HEK293 (cell line): ENCODE measurements around the gene ACAN.

Experiments used
- CTCF ChIP-seq: fragments of 450-650 bp; formaldehyde crosslinking; IDR thresholded peaks from 2 replicates; pipeline ENCODE4 v1.5.1; 2016; ENCODE audit warnings: missing biosample characterization, missing genetic modification characterization
- FEZF1 ChIP-seq: fragments of 450-650 bp; formaldehyde crosslinking; IDR thresholded peaks from 2 replicates; pipeline ENCODE4 v1.5.1; 2016; ENCODE audit warnings: missing biosample characterization, missing genetic modification characterization
- HOXA7 ChIP-seq: sonication (generic); formaldehyde crosslinking; IDR thresholded peaks from 2 replicates; pipeline ENCODE4 v1.8.1; 2022; ENCODE audit warnings: missing genetic modification reagents, borderline replicate concordance
- KLF1 ChIP-seq: fragments of 450-650 bp; formaldehyde crosslinking; IDR thresholded peaks from 2 replicates; pipeline ENCODE4 v1.5.1; 2016; ENCODE audit warnings: missing biosample characterization, missing genetic modification characterization
- KLF8 ChIP-seq: fragments of 450-650 bp; formaldehyde crosslinking; IDR thresholded peaks from 2 replicates; pipeline ENCODE4 v1.5.1; 2016; ENCODE audit warnings: missing biosample characterization, missing genetic modification characterization
- KLF9 ChIP-seq: fragments of 450-650 bp; formaldehyde crosslinking; IDR thresholded peaks from 2 replicates; pipeline ENCODE4 v1.5.1; 2016; ENCODE audit warnings: missing biosample characterization, missing genetic modification characterization, low read depth
- MZF1 ChIP-seq: fragments of 450-650 bp; formaldehyde crosslinking; IDR thresholded peaks from 2 replicates; pipeline ENCODE4 v1.5.1; 2017; ENCODE audit warnings: missing biosample characterization, missing genetic modification characterization, borderline replicate concordance
- SP2 ChIP-seq: fragments of 450-650 bp; formaldehyde crosslinking; IDR thresholded peaks from 2 replicates; pipeline ENCODE4 v1.5.1; 2016; ENCODE audit warnings: missing biosample characterization, missing genetic modification characterization
- SP3 ChIP-seq: fragments of 450-650 bp; formaldehyde crosslinking; IDR thresholded peaks from 2 replicates; pipeline ENCODE4 v1.5.1; 2016; ENCODE audit warnings: missing biosample characterization, missing genetic modification characterization
- ZBTB1 ChIP-seq: fragments of 450-650 bp; formaldehyde crosslinking; IDR thresholded peaks from 2 replicates; pipeline ENCODE4 v1.5.1; 2016; ENCODE audit warnings: missing biosample characterization, missing genetic modification characterization
- ZBTB11 ChIP-seq: fragments of 450-650 bp; formaldehyde crosslinking; conservative IDR thresholded peaks from 2 replicates; pipeline ENCODE4 v1.5.1; 2016; ENCODE audit warnings: low read depth, missing biosample characterization, missing genetic modification characterization
- ZBTB17 ChIP-seq: fragments of 450-650 bp; formaldehyde crosslinking; IDR thresholded peaks from 2 replicates; pipeline ENCODE4 v1.5.1; 2016; ENCODE audit warnings: missing biosample characterization, missing genetic modification characterization
- ZNF114 ChIP-seq: fragments of 450-650 bp; formaldehyde crosslinking; IDR thresholded peaks from 2 replicates; pipeline ENCODE4 v1.5.0; 2017; ENCODE audit warnings: missing biosample characterization, missing genetic modification characterization
- ZNF133 ChIP-seq: fragments of 450-650 bp; formaldehyde crosslinking; IDR thresholded peaks from 2 replicates; pipeline ENCODE4 v1.5.1; 2016; ENCODE audit warnings: missing biosample characterization, missing genetic modification characterization
- ZNF214 ChIP-seq: fragments of 450-650 bp; formaldehyde crosslinking; IDR thresholded peaks from 2 replicates; pipeline ENCODE4 v1.5.1; 2017; ENCODE audit warnings: missing biosample characterization, mild to moderate bottlenecking, missing genetic modification characterization, borderline replicate concordance
- ZNF223 ChIP-seq: fragments of 450-650 bp; formaldehyde crosslinking; IDR thresholded peaks from 2 replicates; pipeline ENCODE4 v1.5.1; 2016; ENCODE audit warnings: missing biosample characterization, missing genetic modification characterization
- ZNF350 ChIP-seq: fragments of 450-650 bp; formaldehyde crosslinking; IDR thresholded peaks from 2 replicates; pipeline ENCODE4 v1.5.0; 2017; ENCODE audit warnings: missing biosample characterization, mild to moderate bottlenecking, missing genetic modification characterization
- ZNF354C ChIP-seq: fragments of 450-650 bp; formaldehyde crosslinking; IDR thresholded peaks from 2 replicates; pipeline ENCODE4 v1.5.1; 2016; ENCODE audit warnings: missing biosample characterization, missing genetic modification characterization, low read depth, borderline replicate concordance
- ZNF398 ChIP-seq: fragments of 450-650 bp; formaldehyde crosslinking; IDR thresholded peaks from 2 replicates; pipeline ENCODE4 v1.5.1; 2017; ENCODE audit warnings: missing biosample characterization, missing genetic modification characterization
- ZNF426 ChIP-seq: fragments of 450-650 bp; formaldehyde crosslinking; IDR thresholded peaks from 2 replicates; pipeline ENCODE4 v1.5.1; 2017; ENCODE audit warnings: missing biosample characterization, missing genetic modification characterization, mild to moderate bottlenecking, inconsistent platforms, moderate library complexity
- ZNF514 ChIP-seq: fragments of 450-650 bp; formaldehyde crosslinking; IDR thresholded peaks from 2 replicates; pipeline ENCODE4 v1.5.1; 2016; ENCODE audit warnings: missing biosample characterization, missing genetic modification characterization
- ZNF558 ChIP-seq: fragments of 450-650 bp; formaldehyde crosslinking; IDR thresholded peaks from 2 replicates; pipeline ENCODE4 v1.5.1; 2016; ENCODE audit warnings: missing biosample characterization, missing genetic modification characterization
- ZNF561 ChIP-seq: fragments of 450-650 bp; IDR thresholded peaks from 2 replicates; pipeline ENCODE4 v1.5.1; 2018; ENCODE audit warnings: missing biosample characterization, missing genetic modification characterization, borderline replicate concordance
- ZNF639 ChIP-seq: fragments of 450-650 bp; formaldehyde crosslinking; IDR thresholded peaks from 2 replicates; pipeline ENCODE4 v1.5.1; 2016; ENCODE audit warnings: missing biosample characterization, missing genetic modification characterization
- ZNF645 ChIP-seq: fragments of 450-650 bp; formaldehyde crosslinking; IDR thresholded peaks from 2 replicates; pipeline ENCODE4; 2016; ENCODE audit warnings: missing biosample characterization, missing genetic modification characterization
- ZNF658 ChIP-seq: fragments of 450-650 bp; formaldehyde crosslinking; IDR thresholded peaks from 2 replicates; pipeline ENCODE4; 2016; ENCODE audit warnings: missing biosample characterization, missing genetic modification characterization
- ZNF747 ChIP-seq: fragments of 450-650 bp; formaldehyde crosslinking; IDR thresholded peaks from 2 replicates; pipeline ENCODE4 v1.5.1; 2016; ENCODE audit warnings: missing biosample characterization, missing genetic modification characterization
- ZSCAN30 ChIP-seq: fragments of 450-650 bp; IDR thresholded peaks from 2 replicates; pipeline ENCODE4 v1.5.1; 2018; ENCODE audit warnings: missing biosample characterization, mild to moderate bottlenecking, missing genetic modification characterization, moderate library complexity

Gene ACAN

GRCh38 chr15:88918738-88919137 is 115.5 kb downstream of the ACAN start (continued):
- TF ChIP-seq ZNF639 (tag by site-specific recombination) (peak; percentile 92), ZNF133 (no peak), ZNF658 (tag by site-specific recombination) (no peak), FEZF1 (tag by site-specific recombination) (peak; percentile 74), ZNF214 (tag by site-specific recombination) (no peak), ZNF398 (no peak), ZNF223 (no peak), KLF9 (tag by site-specific recombination) (no peak), ZNF514 (tag by site-specific recombination) (no peak), ZBTB11 (no peak), CTCF (tag by site-specific recombination) (no peak), KLF8 (tag by site-specific recombination) (peak; percentile 91), KLF1 (peak; percentile 39; the same call in 1 of the 2 replicates), ZNF747 (tag by site-specific recombination) (no peak), ZNF350 (tag by site-specific recombination) (no peak), ZNF561 (tag by site-specific recombination) (0 out of 2 replicates have a peak, but pooled peaks have one; percentile 22), ZBTB17 (tag by site-specific recombination) (peak; percentile 90), ZNF114 (tag by site-specific recombination) (no peak), ZNF645 (tag by site-specific recombination) (no peak), ZNF558 (tag by site-specific recombination) (no peak), SP2 (tag by site-specific recombination) (peak; percentile 38; the same call in 1 of the 2 replicates), HOXA7 (CRISPR knock-in tag) (no peak), SP3 (tag by site-specific recombination) (peak; percentile 63), ZSCAN30 (no peak), ZNF426 (no peak), ZBTB1 (0 out of 2 replicates have a peak, but pooled peaks have one; percentile 18), MZF1 (tag by site-specific recombination) (no peak), ZNF354C (tag by site-specific recombination) (no peak)
